GM19240 (cell line): ENCODE data around the gene C16orf74.
A peak's percentile ranks its signal among the peaks of the same experiment; 100 is the strongest.

ENCODE experiments used
- DNase-seq: peaks from one replicate; pipeline ENCODE4 v3.0.0; 2011; ENCODE audit warnings: low spot score; ENCODE audit not compliant: insufficient read length

The C16orf74 gene

DNA sequence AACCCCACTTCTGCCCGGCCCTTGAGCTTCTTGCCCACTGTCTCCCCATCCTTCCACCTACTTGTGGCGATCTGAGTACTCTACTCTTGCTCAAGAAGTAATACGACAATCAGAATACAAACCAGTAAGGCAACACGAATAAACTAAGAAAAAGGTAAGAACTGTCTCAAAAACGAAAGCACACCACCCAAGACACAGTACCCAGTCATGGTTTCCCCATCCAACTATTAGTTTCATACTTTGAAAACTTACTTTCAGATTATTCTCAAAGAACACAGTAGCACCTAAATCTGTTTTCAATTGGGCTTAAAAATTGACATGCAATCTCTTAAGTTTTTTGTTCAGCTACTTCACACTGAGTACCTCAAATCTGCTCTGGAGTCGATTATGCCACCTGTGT is 76.1 kb downstream of the C16orf74 start:
- no peak for DNase-seq

DNA sequence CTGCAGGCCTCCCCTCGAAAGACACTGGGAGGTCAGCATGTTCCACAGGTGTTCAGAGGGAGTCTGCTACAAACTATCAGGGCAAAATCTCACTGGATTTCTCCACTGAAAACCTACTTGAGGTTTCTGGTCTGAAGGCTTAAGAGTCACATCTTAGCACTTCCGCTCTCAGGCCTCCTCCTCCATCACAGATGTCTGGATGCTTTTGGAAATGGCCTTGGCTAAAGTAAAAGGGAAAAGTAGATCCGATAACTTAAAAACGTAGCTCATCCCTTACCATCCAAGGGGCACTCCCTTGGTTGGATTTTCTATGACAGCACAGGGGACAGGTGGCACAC is 76.5 kb downstream of the C16orf74 start:
- no peak for DNase-seq

DNA sequence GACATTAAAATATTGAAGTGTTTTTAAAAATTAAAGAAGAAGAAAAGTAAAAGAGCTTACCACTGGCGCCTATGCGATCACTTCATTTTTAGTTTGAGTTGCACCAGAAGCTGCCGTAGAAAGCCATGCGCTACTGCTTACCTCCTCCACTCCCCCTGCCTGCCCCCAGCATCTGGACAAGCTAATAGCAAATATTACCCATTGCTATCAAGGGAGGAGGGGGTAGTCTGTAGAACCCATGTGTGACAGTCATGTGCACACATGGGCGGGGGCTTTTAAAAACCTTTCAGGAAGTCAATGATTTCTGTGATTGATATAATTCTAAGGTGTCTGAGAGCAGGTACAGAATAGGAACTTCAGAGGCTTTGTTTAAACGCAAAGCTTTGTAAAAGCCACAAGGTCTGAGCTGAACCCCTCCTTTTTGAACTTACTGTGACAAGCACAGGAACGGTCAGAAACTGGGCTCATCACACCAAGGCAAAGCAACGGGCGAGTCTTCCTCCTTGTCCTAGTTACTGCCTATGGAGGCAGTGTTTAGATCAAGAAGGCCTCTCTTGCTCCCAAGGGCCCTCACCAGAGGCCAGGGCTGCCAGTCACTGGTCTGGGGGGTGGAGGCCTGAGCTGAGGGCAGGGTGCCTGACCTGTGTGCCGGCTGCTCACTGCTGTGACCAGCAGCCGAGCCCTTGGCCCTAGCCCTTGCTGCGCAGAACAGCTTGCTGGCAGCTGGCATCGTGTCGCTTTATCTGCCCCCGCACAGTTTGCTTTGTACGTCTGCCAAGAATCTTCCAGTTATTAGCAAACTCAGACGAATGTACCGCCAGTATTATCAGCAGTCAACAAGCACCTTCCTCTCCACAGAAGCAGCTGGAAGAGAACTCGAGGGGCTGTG is 77.1 kb downstream of the C16orf74 start:
- no peak for DNase-seq

DNA sequence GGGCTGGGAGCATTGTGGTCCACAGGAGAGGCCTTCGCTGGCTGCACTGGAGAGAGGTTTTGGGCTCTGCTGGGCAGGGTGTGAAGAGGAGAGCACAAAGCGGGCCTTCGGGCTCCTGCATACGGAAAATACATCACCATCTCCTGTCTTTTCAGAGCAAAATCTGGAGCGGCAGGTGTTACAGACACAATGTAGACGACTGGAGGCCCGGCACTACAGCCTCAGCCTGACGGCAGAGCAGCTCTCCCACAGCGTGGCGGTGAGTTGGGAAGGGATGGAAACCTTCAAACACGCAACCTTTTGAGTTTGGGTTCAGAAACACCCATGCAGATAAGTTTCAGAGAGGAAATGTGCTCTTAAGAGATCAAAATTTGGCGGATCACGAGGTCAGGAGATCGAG is 80.1 kb downstream of the C16orf74 start:
- DNase-seq = no peak

DNA sequence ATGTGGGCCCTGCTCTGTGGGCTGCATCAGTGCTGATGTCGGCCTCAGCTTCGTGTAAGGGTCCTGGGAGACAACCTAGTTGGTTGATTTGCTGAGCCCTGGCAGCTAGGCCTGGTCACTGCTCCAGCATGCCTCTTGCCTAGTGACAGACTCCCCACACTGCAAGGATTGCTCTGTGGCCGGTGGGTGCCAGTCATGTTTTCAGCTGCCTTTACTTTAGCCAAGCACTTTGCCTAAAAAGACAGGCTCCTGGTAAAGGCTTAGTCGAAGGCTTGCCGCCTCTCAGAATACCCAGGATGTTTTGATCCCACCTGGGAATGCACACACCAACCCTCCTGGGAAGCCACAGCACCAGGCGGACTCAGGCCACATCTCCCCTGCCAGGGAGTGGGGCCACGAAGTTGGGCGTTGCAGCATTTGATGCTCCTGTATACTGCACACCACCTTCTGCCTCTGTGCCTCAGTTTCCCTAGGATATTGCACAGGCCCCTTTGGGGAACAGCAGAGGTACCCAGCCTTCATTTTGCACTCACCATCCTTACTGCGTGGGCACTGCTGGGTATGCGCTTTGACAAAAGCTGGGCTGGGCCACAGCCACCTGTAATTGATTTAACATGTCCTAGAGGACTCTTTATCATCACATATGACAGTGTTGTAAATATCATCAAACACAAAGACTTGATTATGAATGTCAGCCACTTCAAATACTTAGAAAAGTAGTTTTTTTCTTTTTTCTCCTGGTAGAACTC is 82.0 kb downstream of the C16orf74 start:
- DNase-seq = no peak

DNA sequence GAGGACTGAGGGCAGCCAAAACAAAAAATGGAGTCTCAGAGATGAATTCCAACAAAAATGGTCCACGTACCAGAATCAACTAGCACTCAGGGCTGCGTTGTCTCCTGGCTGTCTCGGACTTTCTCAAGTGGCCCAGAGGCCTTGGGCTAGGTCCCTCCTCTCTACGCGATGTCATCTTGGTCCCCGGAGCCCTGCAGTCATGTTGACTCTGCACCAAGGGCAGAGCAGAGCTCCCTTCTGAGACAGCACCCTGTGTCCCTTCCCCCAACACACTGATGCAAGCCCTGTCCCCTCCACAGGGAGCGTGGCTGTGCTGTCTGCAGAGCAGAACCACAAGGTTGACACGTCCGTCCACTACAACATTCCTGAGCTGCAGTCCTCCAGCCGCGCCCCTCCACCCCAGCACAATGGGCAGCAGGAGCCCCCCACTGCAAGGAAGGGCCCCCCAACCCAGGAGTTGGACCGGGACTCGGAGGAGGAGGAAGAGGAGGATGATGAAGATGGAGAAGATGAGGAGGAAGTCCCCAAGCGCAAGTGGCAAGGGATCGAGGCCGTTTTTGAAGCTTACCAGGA is 83.0 kb downstream of the C16orf74 start:
- DNase-seq = no peak

DNA sequence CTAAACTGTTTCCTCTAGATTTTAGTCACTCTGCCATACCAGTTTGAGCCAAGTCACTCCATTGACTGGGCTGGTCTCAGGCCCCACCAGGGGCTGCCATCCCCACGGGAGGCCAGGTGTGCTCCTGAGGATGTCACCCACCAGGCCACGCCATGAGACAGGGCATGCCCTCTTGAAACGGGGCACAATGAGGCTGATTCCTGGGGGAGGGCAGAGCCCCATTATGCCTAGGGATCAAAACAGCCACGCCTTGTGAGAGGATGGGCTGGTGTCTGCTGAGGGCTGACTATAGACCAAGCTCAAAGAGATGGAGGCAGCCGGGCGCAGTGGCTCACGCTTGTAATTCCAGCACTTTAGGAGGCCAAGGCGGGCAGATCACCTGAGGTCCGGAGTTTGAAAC is 83.6 kb downstream of the C16orf74 start:
- no peak for DNase-seq

DNA sequence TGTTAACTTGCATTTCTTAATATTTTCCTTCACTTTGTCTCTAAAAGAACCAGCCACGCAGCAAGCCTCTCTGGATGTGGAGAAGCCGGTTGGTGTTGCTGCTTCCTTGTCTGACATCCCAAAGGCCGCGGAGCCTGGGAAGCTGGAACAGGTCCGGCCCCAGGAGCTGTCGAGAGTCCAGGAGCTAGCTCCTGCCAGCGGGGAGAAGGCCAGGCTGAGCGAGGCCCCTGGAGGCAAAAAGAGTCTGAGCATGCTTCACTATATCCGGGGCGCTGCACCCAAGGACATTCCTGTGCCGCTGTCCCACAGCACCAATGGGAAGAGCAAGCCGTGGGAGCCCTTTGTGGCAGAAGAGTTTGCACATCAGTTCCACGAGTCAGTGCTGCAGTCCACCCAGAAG is 85.0 kb downstream of the C16orf74 start:
- DNase-seq = no peak

DNA sequence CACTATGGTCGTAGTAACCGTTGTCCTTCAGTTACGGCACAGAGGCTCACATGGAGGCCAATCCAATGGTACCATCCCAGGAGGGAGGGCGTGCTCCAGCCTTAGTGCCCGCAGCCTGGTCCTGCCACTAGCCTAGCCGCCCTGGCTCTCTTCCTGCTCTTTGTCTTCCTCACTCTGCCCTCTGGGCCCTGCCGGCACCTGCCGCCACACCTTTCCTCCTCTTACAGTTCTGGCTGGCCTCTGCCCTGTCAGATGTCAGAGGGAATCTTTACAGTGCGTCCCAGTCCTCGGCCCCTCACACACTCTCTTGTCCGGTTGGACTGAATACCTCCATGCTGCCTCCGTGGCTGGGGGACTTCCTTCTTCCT is 85.5 kb downstream of the C16orf74 start:
- no peak for DNase-seq

DNA sequence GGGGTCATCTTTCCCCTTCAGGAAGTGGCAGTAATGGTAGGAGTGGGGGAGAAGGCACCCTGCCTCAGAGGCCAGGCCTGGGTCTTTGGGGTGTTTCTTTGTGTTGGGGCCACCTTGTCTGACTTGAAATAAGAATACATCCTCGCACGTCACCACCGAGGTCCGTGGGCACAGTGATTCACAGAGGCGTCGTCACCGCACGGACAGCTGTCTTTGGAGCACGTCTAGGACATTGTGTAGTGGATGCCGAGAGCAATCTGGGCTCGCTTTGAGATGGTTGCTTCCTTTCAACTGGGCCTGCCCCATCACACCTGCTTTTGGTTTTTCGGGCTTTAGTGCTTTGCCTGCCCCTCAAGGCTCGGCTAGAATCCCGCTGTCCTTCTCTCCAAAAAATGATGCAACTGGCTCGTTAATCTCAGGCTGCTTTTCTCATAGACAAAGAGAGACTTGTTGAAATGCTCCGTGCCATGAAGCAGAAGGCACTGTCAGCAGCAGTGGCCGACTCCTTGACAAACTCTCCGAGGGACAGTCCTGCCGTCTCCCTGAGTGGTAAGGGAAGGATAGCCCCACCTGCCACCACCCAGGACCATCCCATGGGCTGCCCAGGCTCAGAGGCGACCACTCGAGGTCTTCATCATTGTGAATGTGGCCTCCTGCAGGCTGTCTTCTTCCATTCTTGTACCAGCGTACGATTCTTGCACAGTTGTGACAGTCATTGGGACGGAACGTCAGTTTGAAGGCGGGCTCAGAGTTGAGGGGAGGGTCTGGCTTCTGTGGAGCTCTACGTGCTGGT is 86.1 kb downstream of the C16orf74 start:
- no peak for DNase-seq

DNA sequence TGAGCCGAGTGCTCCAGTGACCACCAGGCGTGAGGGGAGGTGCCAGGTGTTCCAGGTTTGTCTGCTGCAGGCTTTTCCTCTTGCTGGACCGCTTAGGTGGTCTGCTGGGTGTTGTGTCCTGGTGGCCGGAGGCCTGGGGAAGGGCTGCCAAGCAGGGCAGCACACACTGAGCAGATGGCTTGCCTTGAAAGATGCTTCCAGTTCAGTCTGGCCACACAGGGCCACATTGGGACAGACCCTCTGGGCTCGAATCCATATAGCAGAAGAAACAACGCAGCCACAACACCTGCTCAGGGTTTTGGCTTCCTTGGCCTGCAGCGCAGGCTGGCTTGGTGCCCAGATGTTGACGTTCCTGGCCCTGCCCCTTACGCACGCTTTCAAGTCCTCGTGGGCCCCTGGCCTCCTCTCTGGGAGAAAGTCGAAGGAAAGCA is 87.0 kb downstream of the C16orf74 start:
- DNase-seq = no peak

DNA sequence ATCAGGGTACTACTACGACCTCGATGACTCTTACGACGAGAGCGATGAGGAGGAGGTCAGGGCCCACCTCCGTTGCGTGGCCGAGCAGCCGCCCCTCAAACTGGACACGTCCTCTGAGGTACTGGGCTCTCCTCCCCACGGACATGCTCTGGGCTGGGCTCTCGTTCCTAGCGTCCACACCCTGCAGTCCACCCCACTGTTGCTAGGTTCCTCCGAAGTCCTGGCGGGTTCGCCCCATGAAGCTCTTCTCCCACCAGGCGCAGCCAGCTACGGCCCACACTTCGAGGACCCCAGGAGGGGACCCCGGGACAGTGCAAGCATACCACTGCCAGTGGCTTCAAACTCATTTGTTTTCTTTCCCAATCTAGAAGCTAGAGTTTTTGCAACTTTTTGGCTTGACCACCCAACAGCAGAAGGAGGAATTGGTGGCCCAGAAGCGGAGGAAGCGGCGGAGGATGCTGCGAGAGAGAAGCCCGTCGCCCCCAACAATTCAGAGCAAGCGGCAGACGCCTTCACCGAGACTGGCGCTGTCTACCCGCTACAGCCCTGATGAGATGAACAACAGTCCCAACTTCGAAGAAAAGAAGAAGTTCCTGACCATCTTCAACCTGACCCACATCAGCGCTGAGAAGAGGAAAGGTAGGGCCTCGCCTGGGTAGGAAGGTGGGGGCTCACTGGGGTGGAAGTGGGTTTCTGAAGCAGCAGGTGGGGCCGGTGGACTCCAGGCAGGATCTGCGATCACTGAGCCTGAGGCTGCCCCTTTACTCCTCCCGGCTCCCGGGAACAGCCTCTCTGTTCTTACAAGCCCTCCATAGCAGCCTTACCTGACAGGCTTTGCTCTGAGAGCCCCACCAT is 87.7 kb downstream of the C16orf74 start:
- DNase-seq = no peak

DNA sequence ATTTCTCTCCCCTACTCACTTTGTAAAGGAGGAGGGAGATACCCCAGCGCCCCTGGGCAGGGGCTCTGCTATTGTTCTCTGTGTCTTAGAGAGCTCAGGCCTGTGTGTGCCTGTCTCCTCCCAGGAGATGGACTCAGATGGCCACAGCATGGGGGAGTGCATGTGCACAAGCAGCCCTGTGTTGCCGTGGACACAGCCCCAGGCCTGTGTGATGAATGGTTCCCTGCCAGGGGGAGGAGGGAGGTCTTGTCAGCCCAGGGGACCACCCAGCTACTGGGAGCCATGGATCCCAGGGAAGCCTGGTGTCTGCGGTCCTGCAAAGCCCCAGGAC is 88.4 kb downstream of the C16orf74 start:
- DNase-seq = no peak

DNA sequence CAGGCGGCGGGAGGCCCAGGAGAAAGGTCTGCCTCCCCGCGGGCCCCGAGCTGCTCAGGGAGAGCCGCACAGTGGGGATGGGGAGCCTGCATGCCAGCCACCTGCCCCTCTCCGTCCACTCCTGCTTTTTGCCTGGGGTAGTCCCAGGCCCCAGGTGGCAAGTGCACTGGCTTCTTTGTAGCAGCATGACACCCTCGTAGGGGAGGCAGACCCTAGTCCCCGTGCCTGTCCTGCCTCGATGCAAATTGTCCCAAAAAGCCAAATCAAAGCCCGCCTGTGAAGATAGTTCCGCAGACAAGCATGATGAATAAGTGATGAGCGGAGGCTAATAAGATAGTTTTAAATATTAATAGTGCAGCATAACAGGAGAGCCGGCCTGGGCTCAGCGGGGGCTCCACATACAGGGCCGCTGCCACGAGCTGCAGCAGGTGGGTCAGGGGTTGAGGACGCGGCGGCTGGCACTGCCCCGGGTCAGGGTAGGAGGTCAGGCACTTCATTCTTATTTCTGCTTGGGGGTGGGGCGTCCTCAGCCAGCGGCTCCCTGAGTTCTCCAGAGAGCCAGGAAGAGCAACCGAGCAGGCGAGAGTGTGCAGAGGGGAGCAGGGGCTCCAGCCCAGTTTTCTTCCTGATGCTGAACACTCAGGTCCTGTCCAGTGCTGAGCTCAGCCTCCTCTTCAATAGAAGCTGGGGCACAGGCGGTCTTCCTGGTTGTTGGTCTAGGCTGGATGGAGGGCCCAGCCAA is 89.0 kb downstream of the C16orf74 start:
- no peak for DNase-seq

DNA sequence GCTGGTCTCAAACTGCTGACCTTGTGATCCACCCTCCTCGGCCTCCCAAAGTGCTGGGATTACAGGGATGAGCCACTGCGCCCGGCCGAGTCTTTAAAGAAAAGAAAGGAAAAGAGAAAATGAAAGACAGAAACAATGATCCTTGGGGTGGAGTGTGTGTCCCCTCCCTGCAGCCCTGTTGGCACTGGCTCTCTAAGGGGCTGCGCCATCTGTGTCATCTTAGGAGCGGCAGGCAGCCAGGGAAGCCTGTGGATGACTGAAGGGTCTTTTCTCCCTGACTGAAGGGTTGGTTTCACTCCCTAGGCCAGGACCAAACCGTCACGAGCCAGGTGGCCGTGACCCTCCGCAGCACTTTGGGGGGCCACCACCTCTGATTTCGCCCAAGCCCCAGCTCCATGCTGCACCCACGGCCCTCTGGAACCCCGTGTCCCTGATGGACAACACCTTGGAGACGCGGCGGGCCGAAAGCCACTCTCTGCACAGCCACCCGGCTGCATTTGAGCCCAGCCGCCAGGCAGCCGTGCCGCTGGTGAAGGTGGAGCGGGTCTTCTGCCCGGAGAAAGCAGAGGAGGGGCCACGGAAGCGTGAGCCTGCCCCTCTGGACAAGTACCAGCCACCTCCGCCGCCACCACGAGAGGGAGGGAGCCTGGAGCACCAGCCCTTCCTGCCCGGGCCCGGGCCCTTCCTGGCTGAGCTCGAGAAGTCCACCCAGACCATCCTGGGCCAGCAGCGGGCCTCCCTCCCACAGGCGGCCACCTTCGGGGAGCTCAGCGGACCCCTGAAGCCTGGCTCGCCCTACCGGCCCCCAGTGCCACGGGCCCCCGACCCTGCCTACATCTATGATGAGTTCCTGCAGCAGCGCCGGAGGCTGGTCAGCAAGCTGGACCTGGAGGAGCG is 89.8 kb downstream of the C16orf74 start:
- DNase-seq = no peak

DNA sequence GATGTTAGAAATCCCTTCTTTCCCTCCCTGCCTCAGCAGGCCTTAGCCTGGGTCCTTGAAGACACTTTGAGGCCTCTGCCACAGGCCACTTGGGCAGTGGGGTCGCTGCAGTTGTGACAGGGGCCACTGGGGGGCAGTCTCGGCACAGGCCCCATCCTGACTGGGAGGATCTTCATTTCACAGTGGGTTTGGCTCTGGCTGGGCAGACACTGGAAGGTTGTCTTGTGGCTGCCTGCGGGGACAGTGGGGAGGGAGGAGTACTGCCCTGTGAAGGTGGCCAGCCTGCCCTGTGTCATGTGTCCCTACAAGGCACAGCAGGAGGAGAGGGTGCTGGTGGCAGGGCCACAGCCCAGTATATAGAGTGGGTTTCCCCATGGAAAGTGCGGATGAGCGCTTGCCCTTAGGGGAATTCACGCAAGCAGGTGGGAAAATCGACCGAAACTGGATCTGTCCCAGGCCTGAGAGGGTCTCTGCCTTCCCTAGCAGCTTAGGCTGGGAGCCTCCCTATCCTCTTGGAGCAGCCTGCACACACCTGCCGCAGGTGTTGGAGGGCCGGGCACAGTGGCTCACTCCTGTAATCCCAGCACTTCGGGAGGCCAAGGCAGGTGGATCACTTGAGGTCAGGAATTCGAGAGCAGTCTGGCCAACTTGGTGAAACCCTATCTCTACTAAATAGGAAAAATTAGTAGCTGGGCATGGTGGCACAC is 90.9 kb downstream of the C16orf74 start:
- DNase-seq = peak; percentile 95

DNA sequence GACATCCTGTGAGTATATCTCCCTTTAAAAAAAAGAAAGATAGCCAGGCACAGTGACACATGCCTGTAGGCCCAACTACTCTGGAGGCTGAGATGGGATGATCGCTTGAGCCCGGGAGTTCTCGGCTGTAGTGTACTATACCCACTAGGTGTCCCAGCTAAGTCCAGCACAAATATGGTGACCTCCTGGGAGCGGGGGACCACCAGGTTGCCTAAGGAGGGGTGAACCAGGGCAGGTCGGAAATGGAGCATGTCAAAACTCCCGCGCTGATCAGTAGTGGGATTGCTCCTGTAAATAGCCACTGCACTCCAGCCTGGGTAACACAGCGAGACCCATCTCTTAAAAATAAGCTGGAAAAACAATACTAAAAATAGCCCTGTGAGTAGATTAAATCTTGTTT is 91.6 kb downstream of the C16orf74 start:
- no peak for DNase-seq

DNA sequence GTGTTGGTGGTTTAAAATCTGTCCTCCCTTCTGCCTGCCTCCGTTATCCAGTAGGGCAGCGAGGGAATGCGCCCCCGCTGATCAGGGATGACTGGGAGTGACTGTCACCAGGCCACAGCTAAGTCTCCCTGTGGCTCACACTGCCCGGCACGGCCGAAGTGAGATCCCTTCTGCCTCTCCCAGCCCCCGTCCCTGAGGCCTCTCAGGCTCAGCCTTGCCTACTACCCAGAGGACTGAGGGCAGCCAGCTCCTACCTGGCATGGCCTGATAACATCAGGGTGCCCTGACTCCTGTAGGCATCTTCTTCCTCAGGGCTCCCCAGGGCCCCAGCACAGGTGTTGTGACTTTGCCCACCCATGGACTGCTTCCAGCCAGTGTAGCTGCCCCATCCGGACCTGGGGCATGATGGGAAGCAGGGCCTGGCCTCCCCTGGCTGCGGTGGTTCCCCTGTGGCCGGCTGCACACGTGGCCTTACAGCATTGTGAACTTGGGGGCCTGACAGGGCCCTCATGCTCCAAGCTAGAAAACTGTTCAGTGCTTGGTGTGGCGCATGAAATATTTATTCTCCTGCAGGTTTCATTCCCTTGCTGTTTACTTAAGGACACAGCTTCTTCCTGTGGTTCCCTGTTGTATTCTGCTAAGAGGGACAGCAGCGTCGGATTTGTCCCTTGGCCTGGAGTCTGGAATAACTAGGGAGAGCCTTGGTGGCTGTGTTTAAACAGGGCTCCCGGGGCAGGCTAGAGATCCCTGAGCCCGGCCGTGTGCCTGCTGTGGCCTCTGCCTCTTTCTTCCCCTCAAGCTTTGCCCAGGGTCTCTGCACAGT is 92.2 kb downstream of the C16orf74 start:
- DNase-seq = no peak
